ENCODE data around the gene ZFYVE9. TPM values are rescaled to one million over a fixed set of nuclear protein-coding genes. Genes with fewer than 3 reads are reported as not detected.

The ZFYVE9 gene
- total and polyA plus RNA-seq, 2 of the 13 experiments (the other 11 are each of a cell fraction or from before 2014, with no cell fraction given) = 9.2 to 19.8 TPM

- TF ChIP-seq, protein P1, sequence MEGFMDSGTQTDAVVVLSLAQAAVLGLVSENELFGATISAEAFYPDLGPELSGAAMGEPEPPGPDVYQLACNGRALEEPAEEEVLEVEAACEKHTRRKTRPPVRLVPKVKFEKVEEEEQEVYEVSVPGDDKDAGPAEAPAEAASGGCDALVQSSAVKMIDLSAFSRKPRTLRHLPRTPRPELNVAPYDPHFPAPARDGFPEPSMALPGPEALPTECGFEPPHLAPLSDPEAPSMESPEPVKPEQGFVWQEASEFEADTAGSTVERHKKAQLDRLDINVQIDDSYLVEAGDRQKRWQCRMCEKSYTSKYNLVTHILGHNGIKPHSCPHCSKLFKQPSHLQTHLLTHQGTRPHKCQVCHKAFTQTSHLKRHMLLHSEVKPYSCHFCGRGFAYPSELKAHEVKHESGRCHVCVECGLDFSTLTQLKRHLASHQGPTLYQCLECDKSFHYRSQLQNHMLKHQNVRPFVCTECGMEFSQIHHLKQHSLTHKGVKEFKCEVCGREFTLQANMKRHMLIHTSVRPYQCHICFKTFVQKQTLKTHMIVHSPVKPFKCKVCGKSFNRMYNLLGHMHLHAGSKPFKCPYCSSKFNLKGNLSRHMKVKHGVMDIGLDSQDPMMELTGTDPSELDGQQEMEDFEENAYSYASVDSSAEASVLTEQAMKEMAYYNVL (CRISPR knock-in tag; IDR thresholded peaks at IDR 0.05; ENCODE audit: borderline replicate concordance) = no peak
- TF ChIP-seq ARID2 (CRISPR knock-in tag; IDR thresholded peaks at IDR 0.05; ENCODE audit: borderline replicate concordance) (no peak), ZNF883 (CRISPR knock-in tag; IDR thresholded peaks at IDR 0.05; ENCODE audit: not compliant biosample characterization) (no peak), POLR2A (IDR thresholded peaks at IDR 0.05; ENCODE audit: insufficient read depth in 1 of 2, low read depth in 2 of 2, low read length in 2 of 2) (0 out of 4 replicates have a peak, but pooled peaks of 1 of the 2 experiments have one; percentile 15), ARID5B (CRISPR knock-in tag; IDR thresholded peaks at IDR 0.05) (peak; percentile 21; the same call in 1 of the 2 replicates), ZNF446 (CRISPR knock-in tag; IDR thresholded peaks at IDR 0.05) (no peak), PHF20 (CRISPR knock-in tag; IDR thresholded peaks at IDR 0.05) (peak; percentile 40), KAT8 (CRISPR knock-in tag; IDR thresholded peaks at IDR 0.05) (no peak; the same call in 1 of the 2 replicates), SPEN (CRISPR knock-in tag; IDR thresholded peaks at IDR 0.05; ENCODE audit: low read depth) (peak; percentile 55; the same call in 1 of the 2 replicates), TIGD3 (CRISPR knock-in tag; IDR thresholded peaks at IDR 0.05; ENCODE audit: borderline replicate concordance) (no peak; the same call in 1 of the 2 replicates), CBFB (CRISPR knock-in tag; IDR thresholded peaks at IDR 0.05) (no peak), ZNF484 (CRISPR knock-in tag; IDR thresholded peaks at IDR 0.05; ENCODE audit: borderline replicate concordance, low read depth) (no peak), SMYD3 (CRISPR knock-in tag; IDR thresholded peaks at IDR 0.05) (no peak), ELF3 (CRISPR knock-in tag; IDR thresholded peaks at IDR 0.05) (no peak; the same call in 1 of the 2 replicates), WIZ (CRISPR knock-in tag; IDR thresholded peaks at IDR 0.05) (no peak), ZNF703 (CRISPR knock-in tag; IDR thresholded peaks at IDR 0.05; ENCODE audit: borderline replicate concordance) (no peak), NR2F1 (CRISPR knock-in tag; IDR thresholded peaks at IDR 0.05) (no peak)
Measured at GRCh38 chr1:52368383-52369172, 226.7 kb downstream of the ZFYVE9 start (continued).

Measured in HepG2 (cell line).